Fibroblast of skin of back (primary cell): ENCODE measurements around the gene MND1.

ENCODE experiments used
- DNase-seq: peaks from one replicate; pipeline ENCODE4 v3.0.0-alpha.2; 2013

The MND1 gene

GRCh38 chr4:153346563-153346962 is 2.1 kb downstream of the MND1 start:
- no peak for DNase-seq

- DNase-seq: no peak
Observed at GRCh38 chr4:153347117-153347516, 2.6 kb downstream of the MND1 start.

- no peak for DNase-seq
Observed at GRCh38 chr4:153348006-153348405, 3.5 kb downstream of the MND1 start.

GRCh38 chr4:153349206-153349805 is 4.8 kb downstream of the MND1 start:
- DNase-seq: no peak

GRCh38 chr4:153362184-153362583 is 17.7 kb downstream of the MND1 start:
- no peak for DNase-seq

GRCh38 chr4:153364061-153364460 is 19.6 kb downstream of the MND1 start:
- DNase-seq: peak; percentile 41

GRCh38 chr4:153365003-153365402 is 20.5 kb downstream of the MND1 start:
- DNase-seq: no peak

- DNase-seq: no peak
Observed at GRCh38 chr4:153366486-153366885, 22.0 kb downstream of the MND1 start.

GRCh38 chr4:153367092-153367491 is 22.6 kb downstream of the MND1 start:
- DNase-seq: no peak

- DNase-seq: no peak
Observed at GRCh38 chr4:153369021-153369420, 24.5 kb downstream of the MND1 start.

- no peak for DNase-seq
Observed at GRCh38 chr4:153371701-153372234, 27.3 kb downstream of the MND1 start.

- DNase-seq: no peak
Observed at GRCh38 chr4:153372967-153373562, 28.6 kb downstream of the MND1 start.

- DNase-seq: peak; percentile 65
Observed at GRCh38 chr4:153374442-153374841, 30.0 kb downstream of the MND1 start.

GRCh38 chr4:153375303-153375702 is 30.8 kb downstream of the MND1 start:
- DNase-seq: no peak

- DNase-seq: peak; percentile 47
Observed at GRCh38 chr4:153383131-153383530, 38.6 kb downstream of the MND1 start.

- DNase-seq: no peak
Observed at GRCh38 chr4:153384160-153384559, 39.7 kb downstream of the MND1 start.

GRCh38 chr4:153385784-153386183 is 41.3 kb downstream of the MND1 start:
- DNase-seq: no peak

- no peak for DNase-seq
Observed at GRCh38 chr4:153387981-153388380, 43.5 kb downstream of the MND1 start.

- peak; percentile 60 for DNase-seq
Observed at GRCh38 chr4:153393397-153393796, 48.9 kb downstream of the MND1 start.

GRCh38 chr4:153394945-153395344 is 50.5 kb downstream of the MND1 start:
- DNase-seq: no peak

- no peak for DNase-seq
Observed at GRCh38 chr4:153398713-153399112, 54.2 kb downstream of the MND1 start.

GRCh38 chr4:153399358-153399757 is 54.9 kb downstream of the MND1 start:
- no peak for DNase-seq

GRCh38 chr4:153401501-153401900 is 57.0 kb downstream of the MND1 start:
- DNase-seq: no peak

GRCh38 chr4:153402366-153402765 is 57.9 kb downstream of the MND1 start:
- DNase-seq: peak; percentile 34

- no peak for DNase-seq
Observed at GRCh38 chr4:153403726-153404125, 59.2 kb downstream of the MND1 start.
